GM19328 (cell line): ENCODE measurements around the gene CDC45.
"Not testable (repeated sequence)": the region's sequence is repeated elsewhere in the genome, so short reads cannot be mapped to it uniquely, and the experiment has no call there.

Source experiments
- ATAC-seq: cut with Tn5 transposase; IDR thresholded peaks from one replicate; pipeline ENCODE4 v1.9.1; 2021; ENCODE audit warnings: mild to moderate bottlenecking, moderate library complexity; ENCODE audit not compliant: unreplicated experiment

CDC45 gene

GRCh38 chr22:19526076-19526701 is 46.5 kb downstream of the CDC45 start:
- ATAC-seq: no peak

GRCh38 chr22:19526702-19527111 is 47.0 kb downstream of the CDC45 start:
- ATAC-seq: no peak

GRCh38 chr22:19527321-19527721 is 47.6 kb downstream of the CDC45 start:
- no peak for ATAC-seq

- ATAC-seq: no peak
These were observed 48.2 kb downstream of the CDC45 start for GRCh38 chr22:19527861-19528417.

GRCh38 chr22:19529811-19530210 is 50.1 kb downstream of the CDC45 start:
- no peak for ATAC-seq

GRCh38 chr22:19530751-19531150 is 51.0 kb downstream of the CDC45 start:
- ATAC-seq: no peak

GRCh38 chr22:19531327-19531726 is 51.6 kb downstream of the CDC45 start:
- not testable (repeated sequence) for ATAC-seq

GRCh38 chr22:19533049-19533626 is 53.4 kb downstream of the CDC45 start:
- ATAC-seq: no peak

- ATAC-seq: no peak
These were observed 54.1 kb downstream of the CDC45 start for GRCh38 chr22:19533857-19534256.

- no peak for ATAC-seq
These were observed 55.3 kb downstream of the CDC45 start for GRCh38 chr22:19535001-19535400.

GRCh38 chr22:19536564-19536963 is 56.8 kb downstream of the CDC45 start:
- ATAC-seq: no peak

- no peak for ATAC-seq
These were observed 58.3 kb downstream of the CDC45 start for GRCh38 chr22:19537941-19538488.

GRCh38 chr22:19540394-19540793 is 60.7 kb downstream of the CDC45 start:
- ATAC-seq: no peak

- no peak for ATAC-seq
These were observed 64.4 kb downstream of the CDC45 start for GRCh38 chr22:19543970-19544708.

GRCh38 chr22:19545935-19546207 is 66.2 kb downstream of the CDC45 start:
- no peak for ATAC-seq

- no peak for ATAC-seq
These were observed 67.0 kb downstream of the CDC45 start for GRCh38 chr22:19546680-19547079.

GRCh38 chr22:19547620-19548019 is 67.9 kb downstream of the CDC45 start:
- no peak for ATAC-seq

GRCh38 chr22:19548427-19548826 is 68.7 kb downstream of the CDC45 start:
- ATAC-seq: not testable (repeated sequence)

GRCh38 chr22:19548964-19549363 is 69.2 kb downstream of the CDC45 start:
- ATAC-seq: no peak

GRCh38 chr22:19549428-19549827 is 69.7 kb downstream of the CDC45 start:
- no peak for ATAC-seq

GRCh38 chr22:19550382-19550781 is 70.7 kb downstream of the CDC45 start:
- ATAC-seq: no peak

GRCh38 chr22:19553201-19553600 is 73.5 kb downstream of the CDC45 start:
- no peak for ATAC-seq
